ENCODE data around the gene DKC1.

DNA sequence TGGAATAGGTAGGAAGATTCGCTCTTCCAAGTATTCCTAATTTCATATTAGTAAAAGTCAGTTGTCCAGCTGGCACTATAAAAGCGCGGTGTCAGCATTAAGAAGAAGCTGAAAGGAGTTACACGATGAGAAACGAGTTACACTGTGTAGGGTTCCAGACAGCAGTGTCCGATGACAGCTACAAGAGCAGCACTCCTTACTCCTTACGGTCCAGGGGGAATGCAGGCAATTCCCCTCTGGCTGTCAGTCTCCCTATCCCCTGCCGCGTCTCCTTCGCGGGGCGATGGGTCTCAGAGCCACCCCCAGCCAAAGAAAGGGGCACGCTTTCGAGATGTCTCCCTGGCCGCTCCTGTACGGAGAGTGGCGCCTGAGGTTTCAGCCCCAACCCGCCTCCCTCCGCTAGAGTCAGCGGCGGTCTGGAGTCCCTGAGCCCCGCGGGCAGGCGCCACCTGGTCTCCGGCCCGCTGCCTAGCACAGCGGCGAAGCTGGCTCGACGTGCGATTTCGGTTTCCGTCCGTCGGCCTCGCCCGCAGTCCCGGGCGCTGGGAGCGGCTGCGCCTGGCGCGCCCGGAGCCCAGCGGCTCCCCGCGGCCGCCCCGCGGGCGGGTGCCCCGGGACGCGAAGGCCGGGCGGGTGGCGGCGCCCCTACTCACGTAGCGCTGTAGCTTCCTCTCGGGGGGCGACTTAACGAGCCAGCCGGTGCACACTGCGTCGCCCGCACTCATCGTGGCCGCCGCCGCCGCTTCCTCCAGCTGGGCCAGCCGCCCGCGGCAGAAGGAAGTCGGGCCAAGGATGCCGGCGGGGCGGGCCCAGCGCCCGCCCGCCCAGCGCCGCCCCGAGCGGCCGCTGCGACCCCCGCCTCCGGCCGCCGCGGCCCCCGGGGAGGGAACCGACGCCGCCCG is 12.1 kb upstream of the DKC1 start, which contains the start of gene GAB3:
- TF ChIP-seq, protein P1, sequence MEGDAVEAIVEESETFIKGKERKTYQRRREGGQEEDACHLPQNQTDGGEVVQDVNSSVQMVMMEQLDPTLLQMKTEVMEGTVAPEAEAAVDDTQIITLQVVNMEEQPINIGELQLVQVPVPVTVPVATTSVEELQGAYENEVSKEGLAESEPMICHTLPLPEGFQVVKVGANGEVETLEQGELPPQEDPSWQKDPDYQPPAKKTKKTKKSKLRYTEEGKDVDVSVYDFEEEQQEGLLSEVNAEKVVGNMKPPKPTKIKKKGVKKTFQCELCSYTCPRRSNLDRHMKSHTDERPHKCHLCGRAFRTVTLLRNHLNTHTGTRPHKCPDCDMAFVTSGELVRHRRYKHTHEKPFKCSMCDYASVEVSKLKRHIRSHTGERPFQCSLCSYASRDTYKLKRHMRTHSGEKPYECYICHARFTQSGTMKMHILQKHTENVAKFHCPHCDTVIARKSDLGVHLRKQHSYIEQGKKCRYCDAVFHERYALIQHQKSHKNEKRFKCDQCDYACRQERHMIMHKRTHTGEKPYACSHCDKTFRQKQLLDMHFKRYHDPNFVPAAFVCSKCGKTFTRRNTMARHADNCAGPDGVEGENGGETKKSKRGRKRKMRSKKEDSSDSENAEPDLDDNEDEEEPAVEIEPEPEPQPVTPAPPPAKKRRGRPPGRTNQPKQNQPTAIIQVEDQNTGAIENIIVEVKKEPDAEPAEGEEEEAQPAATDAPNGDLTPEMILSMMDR (IDR thresholded peaks at IDR 0.05; ENCODE audit: poor library complexity): no peak
- no peak for TF ChIP-seq EZH2 (IDR thresholded peaks at IDR 0.05; ENCODE audit: borderline replicate concordance)

Measured in hepatocyte (in vitro differentiated cells).